HG03159 (cell line): ENCODE data around the gene ARL13B.
"Not testable (repeated sequence)": the region's sequence is repeated elsewhere in the genome, so short reads cannot be mapped to it uniquely, and the experiment has no call there.

Experiments used
- ATAC-seq: cut with Tn5 transposase; IDR thresholded peaks from one replicate; pipeline ENCODE4 v1.9.1; 2021; ENCODE audit warnings: mild to moderate bottlenecking, moderate library complexity; ENCODE audit not compliant: unreplicated experiment

The ARL13B gene

DNA sequence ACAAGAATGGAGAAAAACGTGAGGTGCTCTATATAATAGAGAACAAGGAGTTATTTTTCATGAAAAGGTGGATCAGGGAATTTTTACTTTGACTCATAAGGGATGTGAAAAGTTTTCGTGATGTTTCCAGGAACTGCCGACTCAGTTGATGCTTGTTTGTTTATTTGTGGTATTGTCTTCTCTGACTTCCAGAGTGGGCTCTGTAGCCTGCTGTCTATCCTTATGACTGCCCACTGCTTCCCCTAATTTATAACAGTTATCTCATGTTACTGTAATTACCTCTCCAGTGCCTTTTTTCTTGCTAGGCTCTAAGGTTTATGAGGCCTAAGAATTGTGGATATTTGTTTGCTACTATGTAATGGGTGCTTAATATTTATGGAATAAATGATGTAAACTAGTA lies 12.3 kb downstream of the ARL13B start:
- ATAC-seq = no peak

DNA sequence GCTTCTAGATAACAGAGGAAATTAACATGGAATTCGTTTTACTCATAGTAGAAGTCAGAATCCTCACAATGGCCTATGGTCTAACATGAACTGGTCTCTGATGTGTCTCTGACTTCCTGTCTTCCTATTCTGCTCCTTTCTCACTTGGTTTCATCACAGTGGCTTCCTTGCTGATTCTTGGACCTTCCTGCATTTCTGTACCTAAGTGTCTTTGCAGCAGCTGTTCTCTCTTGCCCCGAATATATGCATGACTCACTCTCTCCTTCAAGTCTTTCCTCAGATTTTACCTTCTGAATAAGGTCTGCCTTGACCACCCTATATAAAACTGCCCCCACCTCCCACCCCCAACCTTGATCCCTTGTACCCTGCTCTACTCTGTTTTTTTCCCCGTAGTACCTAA lies 14.1 kb downstream of the ARL13B start:
- no peak for ATAC-seq

DNA sequence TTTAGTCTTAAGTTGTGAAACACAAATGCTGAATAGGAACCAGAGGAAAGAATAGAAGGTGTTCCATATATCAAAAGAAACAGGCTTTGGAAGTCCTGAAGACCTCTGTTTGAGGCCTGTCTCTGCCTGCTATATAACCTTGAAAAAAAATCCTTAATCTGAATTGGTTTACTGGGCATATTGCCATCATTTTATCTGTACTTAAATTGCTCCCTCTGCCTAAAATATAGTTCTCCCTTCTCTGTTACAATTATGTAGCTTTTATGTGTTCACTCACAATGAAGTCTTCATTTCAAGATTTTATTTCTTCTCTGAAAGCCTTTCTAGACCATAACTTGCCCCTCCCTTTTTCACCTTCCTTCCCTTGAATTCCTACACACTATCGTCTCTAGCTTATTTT lies 21.2 kb downstream of the ARL13B start:
- no peak for ATAC-seq

DNA sequence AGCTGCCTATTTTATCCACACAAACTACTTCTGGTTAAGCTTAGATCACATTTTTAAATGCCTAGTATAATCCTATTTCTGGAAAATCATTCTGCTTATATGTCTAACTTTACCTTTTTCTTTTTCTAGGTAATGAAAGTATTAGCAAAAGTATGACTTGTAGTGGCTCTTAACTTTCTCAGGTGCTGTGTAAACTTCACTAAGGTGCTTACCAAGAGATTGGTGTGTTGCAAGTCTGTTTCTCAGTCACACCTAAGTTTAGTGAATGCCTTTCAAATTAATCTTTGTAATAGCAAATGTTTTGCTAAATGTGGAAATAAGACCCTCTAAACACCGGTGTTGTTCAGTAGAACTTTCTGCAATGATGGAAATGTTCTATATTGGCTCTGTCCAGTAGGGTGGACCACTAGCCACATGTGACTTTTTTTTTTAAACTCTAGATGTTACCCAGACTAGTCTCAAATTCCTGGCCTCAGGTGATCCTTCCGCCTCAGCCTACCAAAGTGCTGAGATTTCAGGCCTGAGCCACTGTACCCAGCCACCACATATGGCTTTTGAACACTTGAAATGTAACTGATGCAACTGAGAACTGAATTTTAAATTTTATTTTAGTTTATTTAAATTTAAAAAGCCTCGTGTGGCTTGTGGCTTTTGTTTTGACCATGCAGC lies 22.0 kb downstream of the ARL13B start:
- ATAC-seq = no peak

DNA sequence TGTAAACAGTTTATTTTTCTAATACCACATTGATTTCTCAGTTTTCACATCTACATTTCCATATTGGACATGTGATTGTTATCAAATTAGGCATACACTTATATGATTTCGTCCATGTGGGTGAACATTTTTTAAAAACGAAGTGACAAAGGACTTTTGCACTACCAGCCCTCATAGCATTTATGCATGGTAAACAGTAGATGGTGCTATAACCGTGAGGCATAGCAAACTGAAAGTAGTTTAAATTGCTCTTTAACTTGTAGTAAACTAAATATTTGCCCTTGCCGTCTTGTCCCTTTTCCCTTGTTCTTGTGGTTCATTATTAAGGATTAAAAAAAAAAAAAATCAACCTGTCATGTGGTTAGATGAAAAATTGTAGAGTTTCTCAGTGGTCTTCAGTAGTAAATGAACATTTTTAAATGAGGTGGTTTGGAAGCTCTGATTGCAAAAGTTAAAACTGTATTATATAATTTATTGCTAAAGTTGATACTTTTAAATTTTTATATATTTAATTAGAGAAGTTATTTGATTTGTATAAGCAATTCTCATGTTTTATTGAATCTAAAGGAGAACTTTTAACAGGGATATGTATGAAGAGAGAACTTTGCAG lies 24.5 kb downstream of the ARL13B start:
- ATAC-seq = peak; percentile 95

DNA sequence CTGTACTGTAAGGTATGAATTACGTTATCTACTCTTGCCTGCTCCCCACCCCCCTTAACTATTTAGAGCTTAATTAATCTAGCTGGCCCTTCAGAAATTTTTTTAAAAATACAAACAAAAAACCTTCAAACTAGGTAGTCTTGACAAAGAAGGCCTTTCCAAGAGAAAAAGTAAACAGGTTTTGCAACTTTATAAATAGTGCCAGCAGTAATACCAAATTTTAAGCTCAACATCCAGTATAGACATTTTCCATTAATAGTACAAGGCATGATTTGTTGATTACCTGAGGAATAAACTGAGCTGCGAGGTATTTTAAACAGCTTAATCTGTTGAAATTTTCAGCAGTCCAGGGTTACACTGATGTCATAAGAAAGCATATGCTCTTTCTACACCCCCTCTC lies 28.3 kb downstream of the ARL13B start:
- ATAC-seq = no peak

DNA sequence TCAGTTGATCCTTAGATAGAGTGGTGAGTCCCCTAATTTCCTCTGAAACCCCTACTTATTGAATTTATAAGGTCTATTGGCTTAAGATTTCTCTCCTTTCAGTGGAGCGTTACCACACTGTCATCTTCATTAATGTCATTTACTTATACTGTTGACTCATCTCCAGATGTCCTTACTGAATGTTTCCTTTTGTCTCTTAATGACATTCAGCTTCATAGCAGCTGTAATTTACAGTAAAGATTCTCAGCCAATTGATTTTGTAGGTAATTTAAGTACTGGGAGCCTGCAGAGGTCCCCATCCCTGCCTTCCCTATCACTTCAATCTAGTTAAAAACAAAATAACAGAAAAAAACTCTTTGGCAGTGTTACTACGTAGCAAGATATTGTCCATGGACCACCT lies 29.7 kb downstream of the ARL13B start:
- no peak for ATAC-seq

DNA sequence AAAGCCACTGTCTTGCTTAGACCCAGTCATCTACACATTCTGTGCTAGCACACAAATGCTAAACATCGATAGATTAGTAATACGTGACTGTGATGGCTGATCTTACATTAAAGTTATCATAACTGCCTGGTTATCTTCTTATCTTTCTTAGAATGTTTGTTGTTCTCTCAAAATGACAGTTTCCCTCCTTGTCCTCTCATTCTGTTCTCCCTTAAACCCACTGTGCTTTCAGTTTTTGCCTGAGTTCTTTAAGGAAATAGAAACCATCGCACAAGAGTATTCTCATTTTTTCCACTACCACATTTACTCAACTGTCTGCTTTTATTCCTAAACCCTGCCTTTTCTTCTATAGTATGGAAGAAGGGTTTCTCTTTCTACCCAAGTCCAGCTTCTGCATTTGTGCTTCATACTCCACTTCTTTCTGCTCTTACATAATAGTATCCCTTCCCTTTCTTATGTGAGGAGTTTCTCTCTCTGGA lies 31.3 kb downstream of the ARL13B start:
- ATAC-seq = no peak

DNA sequence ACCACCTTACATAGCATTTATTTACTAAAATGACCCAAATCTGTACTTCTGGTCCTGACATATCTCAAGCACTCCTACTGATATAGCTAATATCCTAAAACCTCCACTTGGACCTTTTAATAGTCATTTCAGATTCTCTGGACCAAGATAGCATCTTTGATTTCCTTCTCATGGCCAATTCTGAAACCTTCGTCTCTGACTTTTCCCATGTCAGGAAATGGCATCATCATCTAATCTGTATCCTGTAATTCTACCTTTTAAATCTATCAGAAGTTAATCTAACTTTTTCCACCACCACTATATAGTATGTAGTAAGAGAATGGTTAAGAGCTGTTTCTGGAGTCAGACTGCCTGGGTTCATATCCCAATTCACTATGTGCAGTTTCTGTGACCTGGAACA lies 32.2 kb downstream of the ARL13B start:
- ATAC-seq = no peak

DNA sequence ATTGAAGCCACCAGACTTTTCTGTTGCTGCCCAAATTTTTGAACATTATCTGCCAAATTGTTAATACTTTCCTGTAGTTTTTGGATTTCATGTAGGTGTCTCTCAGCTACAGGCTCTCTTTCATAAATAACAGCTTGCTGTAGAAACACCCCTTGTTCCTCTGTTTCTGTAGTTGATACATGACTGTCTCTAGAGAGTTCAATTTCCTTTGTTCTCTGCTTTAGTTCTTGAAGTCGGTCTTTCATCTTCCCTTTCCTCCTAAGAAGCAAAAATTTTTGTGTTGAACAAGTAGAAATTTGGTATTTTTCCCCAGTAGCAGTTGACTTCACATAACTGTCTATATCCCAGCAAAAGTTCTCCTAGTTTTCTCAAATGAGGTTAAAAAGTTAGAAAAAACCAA lies 35.1 kb downstream of the ARL13B start:
- no peak for ATAC-seq

DNA sequence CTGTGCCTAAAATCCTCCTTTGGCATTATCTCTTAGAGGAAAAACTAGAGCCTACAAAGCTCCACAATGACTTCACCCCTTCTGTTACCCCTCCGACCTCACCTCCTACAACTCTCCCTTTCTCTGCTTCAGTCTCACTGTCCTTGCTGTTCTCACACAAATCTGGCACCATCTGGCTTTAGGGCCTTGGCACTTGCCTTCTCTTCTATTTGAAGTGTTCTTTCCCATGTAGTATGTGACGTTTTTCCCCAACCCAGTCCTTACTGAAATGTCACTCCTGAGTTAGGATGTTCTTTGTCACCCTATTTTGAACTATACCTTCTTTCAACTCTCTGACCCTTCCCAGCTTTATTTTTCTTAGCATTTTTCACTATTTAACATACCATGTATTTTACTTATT lies 39.7 kb downstream of the ARL13B start:
- ATAC-seq = no peak

DNA sequence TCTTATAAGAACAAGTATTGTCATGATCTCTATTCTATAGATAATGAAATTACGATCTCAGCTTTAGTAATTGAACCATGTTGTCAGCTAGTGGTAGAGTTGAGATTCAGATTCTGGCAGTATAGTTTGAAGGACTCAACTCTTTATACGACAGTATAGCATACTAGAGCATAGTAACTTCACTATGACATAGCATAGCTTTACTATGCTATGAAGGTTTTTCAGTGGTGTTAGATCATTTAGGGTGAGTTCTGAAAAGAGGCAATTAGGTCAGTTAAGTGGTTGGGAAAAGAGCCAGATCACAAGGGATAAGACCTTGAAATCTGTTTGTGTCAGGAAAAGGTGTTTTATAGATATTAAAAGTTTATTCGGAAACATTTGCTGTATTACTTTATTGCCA lies 40.3 kb downstream of the ARL13B start:
- no peak for ATAC-seq

DNA sequence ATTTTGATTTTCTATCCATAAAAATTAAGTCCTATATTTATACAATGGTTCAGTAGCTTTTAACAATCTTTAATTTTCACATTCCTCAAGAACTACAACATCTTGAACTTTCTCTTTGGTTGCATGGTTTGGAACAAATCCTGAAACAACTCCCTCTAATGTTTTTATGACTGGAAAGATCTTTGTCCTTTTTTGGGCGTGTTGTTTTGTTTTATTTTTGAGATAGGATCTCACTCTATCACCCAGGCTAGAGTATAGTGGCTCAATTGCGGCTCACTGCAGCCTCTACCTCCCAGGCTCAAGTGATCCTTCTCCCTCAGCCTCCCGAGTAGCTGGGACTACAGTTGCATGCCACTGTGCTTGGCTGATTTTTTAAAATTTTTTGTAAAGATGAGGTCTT lies 44.4 kb downstream of the ARL13B start:
- ATAC-seq = no peak

DNA sequence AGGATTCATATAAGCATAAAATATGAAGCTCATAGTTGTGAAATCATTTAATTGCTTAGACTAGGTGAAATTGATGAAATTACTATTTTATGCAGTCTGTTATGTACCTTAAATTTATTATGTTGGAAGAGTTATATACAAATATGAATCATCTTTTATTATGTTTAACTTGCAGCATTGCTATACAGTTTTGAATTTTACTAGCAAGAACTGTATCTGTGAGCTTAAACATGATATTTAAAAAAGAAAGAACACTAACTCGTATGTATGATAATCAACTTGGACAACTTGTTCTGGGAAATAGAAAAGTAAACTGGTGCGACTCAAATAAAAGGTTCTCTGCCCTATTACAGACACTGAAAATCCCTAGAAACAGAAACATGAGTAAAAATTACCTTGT lies 46.7 kb downstream of the ARL13B start:
- ATAC-seq = no peak

DNA sequence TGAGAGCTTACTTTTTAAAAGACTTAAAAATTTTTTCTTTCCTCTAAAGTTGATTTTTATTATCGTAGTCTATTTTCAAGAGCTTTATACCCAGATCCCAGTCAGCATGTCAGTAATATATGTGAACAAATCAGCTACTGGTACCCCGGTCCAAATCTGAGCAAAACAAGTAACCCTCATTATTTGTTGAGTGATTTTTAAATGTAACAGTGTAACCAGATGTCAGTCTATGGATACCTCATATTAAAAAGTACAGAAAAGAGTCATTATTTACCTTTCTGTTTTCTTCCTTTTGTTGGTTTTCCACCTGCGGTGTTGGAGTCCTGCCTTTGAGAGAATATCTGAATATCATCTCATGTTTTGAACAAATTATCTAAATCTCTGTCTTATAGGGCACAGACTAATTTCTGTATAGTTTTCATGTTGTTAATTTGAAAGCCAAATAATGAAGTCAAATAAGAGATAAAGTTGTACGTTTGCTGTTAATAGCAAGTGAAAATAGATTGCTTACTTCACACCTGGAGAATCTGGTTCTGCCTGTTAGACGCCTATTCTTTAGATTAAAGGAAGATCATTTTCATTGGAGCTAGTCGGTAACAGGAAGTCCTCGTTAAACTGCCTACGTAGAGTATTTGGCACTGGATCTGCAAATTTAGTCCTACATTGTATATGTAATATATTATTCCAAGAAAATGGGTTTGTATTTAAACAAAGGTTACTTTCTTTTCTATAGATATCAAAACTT lies 48.3 kb downstream of the ARL13B start, which contains the start of gene STX19:
TSS of gene STX19 (minus strand) at position 505 of the 745 bp plus-strand sequence. CDS start 13,328 bp downstream, outside the sequence.
- ATAC-seq = no peak

DNA sequence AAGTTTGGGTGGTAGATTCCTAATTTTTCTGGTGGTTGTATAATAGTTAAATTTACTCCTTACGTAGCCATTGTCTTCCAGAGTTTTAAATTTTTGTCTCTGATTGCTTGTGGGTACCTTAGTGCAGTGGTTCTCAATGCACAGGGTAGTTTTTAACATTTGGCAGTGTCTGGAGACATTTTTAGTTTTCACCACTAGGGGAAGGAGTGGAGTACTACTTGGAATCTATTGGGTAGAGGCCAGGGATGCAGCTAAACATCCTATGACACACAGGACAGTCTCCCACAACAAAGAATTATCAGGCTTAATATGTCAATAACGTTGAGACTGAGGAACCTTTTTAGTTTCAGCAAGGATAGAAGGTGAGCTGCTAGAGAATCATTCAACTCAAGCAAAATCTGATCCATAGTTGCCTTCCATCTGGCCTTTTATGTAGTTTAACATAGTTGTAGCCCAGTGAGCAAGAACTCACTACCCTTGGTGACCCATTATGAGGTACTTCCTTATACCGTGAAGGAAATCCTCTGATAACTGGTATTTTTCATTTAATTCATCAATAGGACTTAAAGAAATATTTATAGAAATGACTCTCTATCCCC lies 57.1 kb downstream of the ARL13B start:
- no peak for ATAC-seq

DNA sequence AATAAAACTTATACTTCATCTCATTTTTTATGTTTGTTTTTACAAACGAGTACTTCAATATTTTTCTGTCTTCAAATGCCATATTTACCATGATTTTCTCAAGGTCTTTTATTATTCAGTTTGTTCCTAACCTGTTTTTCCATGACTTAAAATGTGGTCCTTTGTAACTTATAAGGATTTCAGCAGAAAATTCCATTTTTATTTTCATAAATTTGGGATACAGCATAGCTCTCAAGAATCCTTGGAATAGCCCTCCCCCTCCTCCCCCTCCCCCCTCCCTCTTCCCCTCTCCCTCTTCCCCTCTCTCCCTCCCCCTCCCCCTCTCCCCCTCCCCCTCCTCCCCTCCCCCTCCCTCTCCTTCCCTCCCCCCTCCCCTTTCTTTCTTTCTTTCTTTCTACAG lies 63.3 kb downstream of the ARL13B start:
- no peak for ATAC-seq

DNA sequence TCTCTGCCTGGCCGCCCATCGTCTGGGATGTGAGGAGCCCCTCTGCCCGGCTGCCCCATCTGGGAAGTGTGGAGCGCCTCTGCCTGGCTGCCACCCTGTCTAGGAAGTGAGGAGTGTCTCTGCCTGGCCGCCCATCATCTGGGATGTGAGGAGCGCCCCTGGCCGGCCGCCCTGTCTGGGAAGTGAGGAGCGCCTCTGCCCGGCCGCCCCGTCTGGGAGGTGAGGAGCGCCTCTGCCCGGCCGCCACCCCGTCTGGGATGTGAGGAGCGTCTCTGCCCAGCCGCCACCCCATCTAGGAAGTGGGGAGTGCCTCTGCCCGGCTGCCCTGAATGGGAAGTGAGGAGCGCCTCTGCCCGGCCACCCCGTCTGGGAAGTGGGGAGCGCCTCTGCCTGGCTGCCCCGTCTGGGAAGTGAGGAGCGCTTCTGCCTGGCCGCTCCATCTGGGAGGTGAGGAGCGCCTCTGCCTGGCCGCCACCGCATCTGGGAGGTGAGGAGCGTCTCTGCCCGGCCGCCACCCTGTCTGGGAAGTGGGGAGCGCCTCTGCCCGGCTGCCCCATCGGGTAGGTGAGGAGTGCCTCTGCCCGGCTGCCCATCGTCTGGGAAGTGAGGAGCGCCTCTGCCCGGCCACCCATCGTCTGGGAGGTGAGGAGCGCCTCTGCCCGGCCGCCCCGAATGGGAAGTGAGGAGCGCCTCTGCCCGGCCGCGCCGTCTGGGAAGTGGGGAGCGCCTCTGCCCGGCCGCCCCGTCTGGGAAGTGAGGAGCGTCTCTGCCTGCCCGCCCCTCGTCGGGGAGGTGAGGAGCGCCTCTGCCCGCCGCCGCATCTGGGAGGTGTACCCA lies 64.4 kb downstream of the ARL13B start:
- ATAC-seq = not testable (repeated sequence)

DNA sequence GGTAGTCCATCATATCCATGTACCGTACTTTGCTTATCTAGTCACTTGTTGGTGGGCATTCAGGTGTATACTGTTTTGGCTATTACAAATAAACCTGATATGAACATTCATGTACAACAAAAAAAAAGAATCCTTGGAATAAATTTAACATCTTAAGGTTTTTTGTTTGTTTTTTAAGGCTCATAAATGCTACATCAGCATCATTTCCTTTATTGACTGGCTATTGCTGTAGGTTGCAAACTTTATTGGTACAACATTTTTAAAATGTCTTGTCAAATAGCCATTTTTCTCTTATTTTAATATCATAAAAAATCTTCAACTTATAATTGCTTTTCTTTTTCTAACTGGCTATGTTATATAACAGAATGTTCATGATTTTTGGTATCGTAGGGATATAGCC lies 66.6 kb downstream of the ARL13B start:
- ATAC-seq = no peak

DNA sequence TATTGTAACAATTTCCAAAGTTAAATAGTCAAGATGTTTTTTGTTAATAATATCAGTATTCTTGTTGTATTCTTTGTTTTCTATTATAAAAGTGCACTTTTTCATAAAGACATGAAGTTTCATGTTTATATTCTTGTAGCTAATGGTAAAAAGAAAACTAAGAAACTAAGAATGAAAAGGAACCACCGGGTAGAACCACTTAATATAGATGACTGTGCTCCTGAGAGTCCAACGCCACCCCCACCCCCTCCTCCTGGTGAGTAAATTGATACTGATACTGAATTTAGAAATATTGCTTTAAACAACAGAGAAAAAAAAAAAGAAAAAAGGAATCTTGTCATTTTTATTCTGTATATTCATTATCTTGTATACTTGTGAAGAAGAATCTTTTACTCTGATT lies 69.3 kb downstream of the ARL13B start:
- no peak for ATAC-seq

DNA sequence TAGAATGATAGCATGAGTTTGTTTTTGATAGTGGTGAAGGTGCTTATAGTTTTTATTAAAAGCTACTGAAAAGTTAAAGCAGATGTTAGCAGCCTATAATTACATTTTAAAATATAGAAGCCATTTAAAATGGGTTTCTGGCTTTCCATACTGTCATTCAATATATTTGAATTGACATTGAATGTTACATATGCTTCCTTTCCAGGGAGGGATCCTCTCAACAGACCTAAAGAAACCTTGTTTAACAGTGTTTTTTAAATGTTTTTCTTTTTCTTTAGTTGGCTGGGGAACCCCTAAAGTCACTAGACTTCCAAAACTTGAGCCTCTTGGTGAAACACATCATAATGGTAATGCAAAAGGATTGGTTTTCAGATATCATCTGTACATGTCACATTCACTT lies 70.6 kb downstream of the ARL13B start:
- no peak for ATAC-seq
